Measurements from ENCODE around the gene TLL2.

DNA sequence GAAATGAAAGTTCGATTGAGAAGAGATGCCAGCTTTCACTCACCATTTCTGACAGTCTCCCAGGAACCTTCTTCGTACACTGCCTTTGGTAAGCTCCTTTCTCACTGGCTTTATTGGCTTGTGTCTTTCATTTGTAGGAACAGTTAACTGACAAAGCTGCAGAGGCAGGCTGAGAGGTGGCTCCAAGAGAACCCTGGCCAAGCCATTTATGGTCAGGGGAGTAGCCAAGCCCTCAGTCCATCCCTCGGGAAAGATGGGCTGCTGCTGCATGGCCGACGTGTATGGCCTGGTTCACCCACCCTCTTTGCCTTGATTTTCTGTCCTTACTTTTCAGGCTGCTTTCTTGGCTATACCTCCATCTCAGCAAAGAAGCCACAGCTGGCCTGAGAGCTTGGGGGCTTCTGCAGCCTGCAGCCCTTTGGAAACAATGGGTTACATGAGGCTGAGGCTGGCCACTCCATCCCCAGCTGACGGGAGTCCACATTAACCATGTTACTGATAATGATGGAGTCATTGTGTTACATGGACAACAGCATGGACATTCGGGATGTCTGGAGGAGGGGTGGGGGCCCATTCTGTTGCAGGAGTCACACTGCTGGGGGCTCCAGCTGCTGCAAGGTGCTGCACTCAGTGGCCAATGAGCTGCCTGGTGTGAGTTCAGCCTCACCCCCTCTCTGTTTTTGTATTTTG lies 154.7 kb downstream of the TLL2 start, which contains the start of gene OPALIN:
- TF ChIP-seq EZH2 (IDR thresholded peaks at IDR 0.05; ENCODE audit: low read depth, unreplicated experiment) = no peak
- TF ChIP-seq, protein P1, sequence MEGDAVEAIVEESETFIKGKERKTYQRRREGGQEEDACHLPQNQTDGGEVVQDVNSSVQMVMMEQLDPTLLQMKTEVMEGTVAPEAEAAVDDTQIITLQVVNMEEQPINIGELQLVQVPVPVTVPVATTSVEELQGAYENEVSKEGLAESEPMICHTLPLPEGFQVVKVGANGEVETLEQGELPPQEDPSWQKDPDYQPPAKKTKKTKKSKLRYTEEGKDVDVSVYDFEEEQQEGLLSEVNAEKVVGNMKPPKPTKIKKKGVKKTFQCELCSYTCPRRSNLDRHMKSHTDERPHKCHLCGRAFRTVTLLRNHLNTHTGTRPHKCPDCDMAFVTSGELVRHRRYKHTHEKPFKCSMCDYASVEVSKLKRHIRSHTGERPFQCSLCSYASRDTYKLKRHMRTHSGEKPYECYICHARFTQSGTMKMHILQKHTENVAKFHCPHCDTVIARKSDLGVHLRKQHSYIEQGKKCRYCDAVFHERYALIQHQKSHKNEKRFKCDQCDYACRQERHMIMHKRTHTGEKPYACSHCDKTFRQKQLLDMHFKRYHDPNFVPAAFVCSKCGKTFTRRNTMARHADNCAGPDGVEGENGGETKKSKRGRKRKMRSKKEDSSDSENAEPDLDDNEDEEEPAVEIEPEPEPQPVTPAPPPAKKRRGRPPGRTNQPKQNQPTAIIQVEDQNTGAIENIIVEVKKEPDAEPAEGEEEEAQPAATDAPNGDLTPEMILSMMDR (conservative IDR thresholded peaks at IDR 0.05; ENCODE audit: low read depth in 2 of 2) = no peak
- TF ChIP-seq, protein P2, sequence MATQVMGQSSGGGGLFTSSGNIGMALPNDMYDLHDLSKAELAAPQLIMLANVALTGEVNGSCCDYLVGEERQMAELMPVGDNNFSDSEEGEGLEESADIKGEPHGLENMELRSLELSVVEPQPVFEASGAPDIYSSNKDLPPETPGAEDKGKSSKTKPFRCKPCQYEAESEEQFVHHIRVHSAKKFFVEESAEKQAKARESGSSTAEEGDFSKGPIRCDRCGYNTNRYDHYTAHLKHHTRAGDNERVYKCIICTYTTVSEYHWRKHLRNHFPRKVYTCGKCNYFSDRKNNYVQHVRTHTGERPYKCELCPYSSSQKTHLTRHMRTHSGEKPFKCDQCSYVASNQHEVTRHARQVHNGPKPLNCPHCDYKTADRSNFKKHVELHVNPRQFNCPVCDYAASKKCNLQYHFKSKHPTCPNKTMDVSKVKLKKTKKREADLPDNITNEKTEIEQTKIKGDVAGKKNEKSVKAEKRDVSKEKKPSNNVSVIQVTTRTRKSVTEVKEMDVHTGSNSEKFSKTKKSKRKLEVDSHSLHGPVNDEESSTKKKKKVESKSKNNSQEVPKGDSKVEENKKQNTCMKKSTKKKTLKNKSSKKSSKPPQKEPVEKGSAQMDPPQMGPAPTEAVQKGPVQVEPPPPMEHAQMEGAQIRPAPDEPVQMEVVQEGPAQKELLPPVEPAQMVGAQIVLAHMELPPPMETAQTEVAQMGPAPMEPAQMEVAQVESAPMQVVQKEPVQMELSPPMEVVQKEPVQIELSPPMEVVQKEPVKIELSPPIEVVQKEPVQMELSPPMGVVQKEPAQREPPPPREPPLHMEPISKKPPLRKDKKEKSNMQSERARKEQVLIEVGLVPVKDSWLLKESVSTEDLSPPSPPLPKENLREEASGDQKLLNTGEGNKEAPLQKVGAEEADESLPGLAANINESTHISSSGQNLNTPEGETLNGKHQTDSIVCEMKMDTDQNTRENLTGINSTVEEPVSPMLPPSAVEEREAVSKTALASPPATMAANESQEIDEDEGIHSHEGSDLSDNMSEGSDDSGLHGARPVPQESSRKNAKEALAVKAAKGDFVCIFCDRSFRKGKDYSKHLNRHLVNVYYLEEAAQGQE (IDR thresholded peaks at IDR 0.05; ENCODE audit: unreplicated experiment) = no peak
- no peak for TF ChIP-seq POLR2AphosphoS5 (IDR thresholded peaks at IDR 0.05; ENCODE audit: low read depth)
